Measurements from ENCODE around the gene ARL8A. TPM values are rescaled to one million over a fixed set of nuclear protein-coding genes. Genes with fewer than 3 reads are reported as not detected.

The ARL8A gene
- total and polyA plus RNA-seq, 10 of the 15 experiments (the other 5 are each of a cell fraction or from before 2014, with no cell fraction given), result 0.34 to 49.2 (median 15.4) TPM

- intact Hi-C loops (cut with micrococcal nuclease; ENCODE audit: unreplicated experiment), result no loop called here
- no TSS peak for BruUV-seq (replicated peaks)
- Histone ChIP-seq H3K27me3 (replicated peaks in 1 of 2; ENCODE audit: control insufficient read depth in 2 of 2, insufficient read depth in 2 of 2, low read length in 1 of 2) (no peaks in the 10 kb centered on the region), H4K20me1 (ENCODE audit: control insufficient read depth, insufficient read depth) (no peaks in the 10 kb centered on the region), H3K9ac (ENCODE audit: control insufficient read depth, insufficient read depth, low read length) (no peak overlapping the region), H3K4me1 (ENCODE audit: control insufficient read depth, insufficient read depth, low read length) (peaks cover 7% of the 10 kb centered on the region; the same call in 1 of the 2 replicates), H3K27ac (ENCODE audit: control insufficient read depth, insufficient read depth) (no peak overlapping the region), H3K36me3 (ENCODE audit: control insufficient read depth in 2 of 2, insufficient read depth in 2 of 2, low read length in 1 of 2) (peaks cover 32 to 37% of the 10 kb centered on the region in 2 experiments; a peak in 3 of 4 replicates), H2AFZ (ENCODE audit: control insufficient read depth, low read depth, low read length) (no peak overlapping the region), H3K9me3 (replicated peaks; ENCODE audit: control insufficient read depth, insufficient read depth, low read length) (no peaks in the 10 kb centered on the region), H3K4me2 (ENCODE audit: control insufficient read depth, insufficient read depth) (no peak overlapping the region), H3K79me2 (ENCODE audit: control insufficient read depth, insufficient read depth, low read length) (peaks cover 3% of the 10 kb centered on the region), H3K4me3 (no peak overlapping the region)
- ChIA-PET RAD21 (ENCODE audit: unreplicated experiment) (no interaction called here), CTCF (interaction anchor here (3.4 to 5.1 kb wide), 5 partner anchors 11 to 40 kb away, joined by 20 to 126 read pairs (median 26); partner anchors contain the start of gene LGR6), SMC1A (ENCODE audit: uncharacterized antibody, unreplicated experiment) (interaction anchor here (1.5 kb wide), 1 partner anchor 19 kb away, joined by 3 read pairs; no protein-coding TSS in a partner anchor), POLR2A (no interaction called here)
- WGBS (ENCODE audit: insufficient coverage, insufficient replicate concordance, low lambda C conversion rate, missing lambda C conversion rate), result 98% methylated on average over 4 of the region's 4 CpGs
- DNase-seq (ENCODE audit: low read depth, low spot score) (no peak), FAIRE-seq (no peak), ATAC-seq (no peak)
- TF ChIP-seq TARDBP (IDR thresholded peaks at IDR 0.05; ENCODE audit: borderline replicate concordance) (no peak), YBX1 (IDR thresholded peaks at IDR 0.05) (no peak), EZH2 (IDR thresholded peaks at IDR 0.05; ENCODE audit: borderline replicate concordance, control insufficient read depth, low read depth, low read length) (no peak), TAF1 (IDR thresholded peaks at IDR 0.05; ENCODE audit: borderline replicate concordance, low read depth, low read length) (no peak), ELK1 (IDR thresholded peaks at IDR 0.05; ENCODE audit: low read depth, low read length) (no peak), IRF4 (IDR thresholded peaks at IDR 0.05; ENCODE audit: low read depth, low read length) (no peak), RAD51 (IDR thresholded peaks at IDR 0.05) (no peak), KLF5 (IDR thresholded peaks at IDR 0.05; ENCODE audit: partially characterized antibody) (no peak), KDM1A (IDR thresholded peaks at IDR 0.05; ENCODE audit: borderline replicate concordance) (no peak), USF2 (IDR thresholded peaks at IDR 0.05; ENCODE audit: borderline replicate concordance, low read depth, low read length) (no peak), YY1 (IDR thresholded peaks at IDR 0.05; ENCODE audit: low read depth, low read length) (no peak), CBX3 (IDR thresholded peaks at IDR 0.05; ENCODE audit: borderline replicate concordance, low read depth) (no peak)
- in situ Hi-C loops (cut with MboI), result no loop called here
These were observed 8.7 kb upstream of the ARL8A start for GRCh38 chr1:202153284-202153683.

Data from GM12878 (cell line).